Colonic mucosa (tissue), 4 donors: ENCODE data around the gene KDM6B. TPM values are rescaled to one million over a fixed set of nuclear protein-coding genes. Genes with fewer than 3 reads are reported as not detected.

Source experiments
- DNase-seq: peaks from one replicate; pipeline ENCODE4 v3.0.0-alpha.2; 2020
- H3K27ac ChIP-seq: fragments of 200-600 bp; one replicate; pipeline ENCODE4 v1.8.0; 2021
- H3K27me3 ChIP-seq: fragments of 200-600 bp; one replicate; pipeline ENCODE4 v1.8.0; 2021
- H3K36me3 ChIP-seq: fragments of 200-600 bp; one replicate; pipeline ENCODE4 v1.8.0; 2021
- H3K4me1 ChIP-seq: fragments of 200-600 bp; one replicate; pipeline ENCODE4 v1.8.0; 2021; ENCODE audit warnings: mild to moderate bottlenecking
- H3K4me3 ChIP-seq: fragments of 200-600 bp; one replicate; pipeline ENCODE4 v1.8.0; 2021
- H3K9ac ChIP-seq, 2 donors: one replicate each; pipeline ENCODE4 v1.7.0; 2013; ENCODE audit warnings: control low read depth in 2 of 2, low read depth in 2 of 2, low read length in 2 of 2
- H3K9me3 ChIP-seq: fragments of 200-600 bp; one replicate; pipeline ENCODE4 v1.8.0; 2021
- intact Hi-C: fragments of 100-400 bp; cut with DNase I; formaldehyde crosslinking; loops from one replicate; pipeline ENCODE4 v1.14.1; 2022
- total RNA-seq, 2 donors: library from RNA; stranded (reverse); fragmentation: NEBNext Ultra II Directional in 1 of 2; extraction: Animal tissue kit (Norgen Biotek cat#: 25700) in 1 of 2; gene quantifications; one replicate each; pipeline ENCODE4 v1.2.1, GENCODE V29; 2021
- TF ChIP-seq, protein P1 (sequence below): fragments of 200-600 bp; IDR thresholded peaks from one replicate; pipeline ENCODE4 v1.8.0; 2022; ENCODE audit warnings: antibody characterized with exemption, mild to moderate bottlenecking
- donor health status: healthy.
- donor health status: DM: no; HTN: no; CAD: no.
- donor health status: DM: no; HTN: no; CAD: no.

KDM6B gene
- total RNA-seq, 2 donors from 2014 or later: 32.7 to 42.6 TPM

DNA sequence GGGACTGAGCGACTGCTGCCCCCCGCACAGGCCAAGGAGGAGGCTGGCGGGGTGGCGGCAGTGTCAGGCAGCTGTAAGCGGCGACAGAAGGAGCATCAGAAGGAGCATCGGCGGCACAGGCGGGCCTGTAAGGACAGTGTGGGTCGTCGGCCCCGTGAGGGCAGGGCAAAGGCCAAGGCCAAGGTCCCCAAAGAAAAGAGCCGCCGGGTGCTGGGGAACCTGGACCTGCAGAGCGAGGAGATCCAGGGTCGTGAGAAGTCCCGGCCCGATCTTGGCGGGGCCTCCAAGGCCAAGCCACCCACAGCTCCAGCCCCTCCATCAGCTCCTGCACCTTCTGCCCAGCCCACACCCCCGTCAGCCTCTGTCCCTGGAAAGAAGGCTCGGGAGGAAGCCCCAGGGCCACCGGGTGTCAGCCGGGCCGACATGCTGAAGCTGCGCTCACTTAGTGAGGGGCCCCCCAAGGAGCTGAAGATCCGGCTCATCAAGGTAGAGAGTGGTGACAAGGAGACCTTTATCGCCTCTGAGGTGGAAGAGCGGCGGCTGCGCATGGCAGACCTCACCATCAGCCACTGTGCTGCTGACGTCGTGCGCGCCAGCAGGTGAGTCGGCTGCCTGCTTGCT is 15.2 kb downstream of the KDM6B start:
- H3K36me3 ChIP-seq: peaks cover 25% of the 10 kb centered on the region
- no peak overlapping the region for H3K27ac ChIP-seq
- DNase-seq: no peak
- H3K9me3 ChIP-seq: no peaks in the 10 kb centered on the region
- intact Hi-C loops: no loop called here
- no peak overlapping the region for H3K9ac ChIP-seq
- peaks cover 9% of the 10 kb centered on the region for H3K4me1 ChIP-seq
- H3K27me3 ChIP-seq: no peaks in the 10 kb centered on the region
- TF ChIP-seq, protein P1, sequence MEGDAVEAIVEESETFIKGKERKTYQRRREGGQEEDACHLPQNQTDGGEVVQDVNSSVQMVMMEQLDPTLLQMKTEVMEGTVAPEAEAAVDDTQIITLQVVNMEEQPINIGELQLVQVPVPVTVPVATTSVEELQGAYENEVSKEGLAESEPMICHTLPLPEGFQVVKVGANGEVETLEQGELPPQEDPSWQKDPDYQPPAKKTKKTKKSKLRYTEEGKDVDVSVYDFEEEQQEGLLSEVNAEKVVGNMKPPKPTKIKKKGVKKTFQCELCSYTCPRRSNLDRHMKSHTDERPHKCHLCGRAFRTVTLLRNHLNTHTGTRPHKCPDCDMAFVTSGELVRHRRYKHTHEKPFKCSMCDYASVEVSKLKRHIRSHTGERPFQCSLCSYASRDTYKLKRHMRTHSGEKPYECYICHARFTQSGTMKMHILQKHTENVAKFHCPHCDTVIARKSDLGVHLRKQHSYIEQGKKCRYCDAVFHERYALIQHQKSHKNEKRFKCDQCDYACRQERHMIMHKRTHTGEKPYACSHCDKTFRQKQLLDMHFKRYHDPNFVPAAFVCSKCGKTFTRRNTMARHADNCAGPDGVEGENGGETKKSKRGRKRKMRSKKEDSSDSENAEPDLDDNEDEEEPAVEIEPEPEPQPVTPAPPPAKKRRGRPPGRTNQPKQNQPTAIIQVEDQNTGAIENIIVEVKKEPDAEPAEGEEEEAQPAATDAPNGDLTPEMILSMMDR: no peak
- no peak overlapping the region for H3K4me3 ChIP-seq

DNA sequence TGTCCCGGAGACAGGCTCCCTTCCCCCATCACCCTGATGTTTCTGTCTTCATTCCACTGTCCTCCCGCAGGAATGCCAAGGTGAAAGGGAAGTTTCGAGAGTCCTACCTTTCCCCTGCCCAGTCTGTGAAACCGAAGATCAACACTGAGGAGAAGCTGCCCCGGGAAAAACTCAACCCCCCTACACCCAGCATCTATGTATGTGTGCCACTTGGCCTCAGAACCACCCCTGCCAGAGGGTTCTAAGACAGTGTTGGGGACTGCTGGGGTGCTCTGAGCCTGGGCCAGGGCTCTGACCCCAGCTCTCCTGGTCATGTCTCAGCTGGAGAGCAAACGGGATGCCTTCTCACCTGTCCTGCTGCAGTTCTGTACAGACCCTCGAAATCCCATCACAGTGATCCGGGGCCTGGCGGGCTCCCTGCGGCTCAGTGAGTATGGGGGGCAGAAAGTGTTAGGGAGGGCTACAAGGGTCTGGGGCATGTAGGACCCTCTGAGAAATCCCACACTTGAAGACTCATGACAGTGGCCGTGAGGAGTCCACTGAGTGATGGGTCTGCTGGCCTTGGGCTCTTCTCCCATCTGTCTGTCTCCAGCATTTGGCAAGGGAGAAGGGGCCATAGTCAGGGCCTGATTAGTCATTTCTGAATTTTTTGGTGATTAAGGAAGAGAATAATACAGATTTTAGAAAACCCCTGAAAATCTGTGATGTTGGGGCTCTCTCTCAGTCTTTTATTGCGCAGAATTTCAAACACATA is 15.9 kb downstream of the KDM6B start:
- Histone ChIP-seq H3K27ac (no peak overlapping the region), H3K9ac (no peak overlapping the region), H3K9me3 (no peaks in the 10 kb centered on the region), H3K4me3 (no peak overlapping the region), H3K27me3 (no peaks in the 10 kb centered on the region), H3K4me1 (peaks cover 8% of the 10 kb centered on the region), H3K36me3 (peaks cover 25% of the 10 kb centered on the region)
- DNase-seq: no peak
- intact Hi-C loops: loop anchor here (2.0 kb wide), 1 partner anchor 25 kb away; no protein-coding TSS in a partner anchor
- TF ChIP-seq, protein P1: no peak

DNA sequence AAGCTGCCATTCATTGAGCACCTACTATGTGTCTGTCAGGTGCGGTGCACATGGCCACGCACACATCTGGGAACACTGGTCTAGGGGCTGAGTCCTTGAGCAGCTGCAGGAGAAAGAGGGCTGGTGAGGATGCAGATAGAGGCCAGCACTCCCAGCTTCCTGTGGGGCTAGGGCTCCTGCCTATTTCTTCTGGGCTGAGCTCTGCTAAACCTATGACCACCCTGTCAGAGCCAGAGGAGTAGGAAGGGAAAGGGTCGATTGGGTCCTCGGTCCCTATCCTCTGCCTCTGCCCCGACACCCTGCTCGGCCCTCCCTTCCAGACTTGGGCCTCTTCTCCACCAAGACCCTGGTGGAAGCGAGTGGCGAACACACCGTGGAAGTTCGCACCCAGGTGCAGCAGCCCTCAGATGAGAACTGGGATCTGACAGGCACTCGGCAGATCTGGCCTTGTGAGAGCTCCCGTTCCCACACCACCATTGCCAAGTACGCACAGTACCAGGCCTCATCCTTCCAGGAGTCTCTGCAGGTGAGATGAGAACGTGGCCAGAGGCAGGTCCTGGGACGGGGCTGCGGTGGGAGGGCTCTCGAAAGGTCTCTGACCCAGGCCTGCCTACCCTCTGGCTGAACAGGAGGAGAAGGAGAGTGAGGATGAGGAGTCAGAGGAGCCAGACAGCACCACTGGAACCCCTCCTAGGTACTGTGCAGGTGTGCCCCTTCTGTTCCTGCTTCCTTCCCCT is 16.9 kb downstream of the KDM6B start:
- no peaks in the 10 kb centered on the region for H3K9me3 ChIP-seq
- intact Hi-C loops: loop anchor here (2.0 kb wide), 1 partner anchor 26 kb away; no protein-coding TSS in a partner anchor
- no peak overlapping the region for H3K4me3 ChIP-seq
- no peak overlapping the region for H3K27ac ChIP-seq
- DNase-seq: peak; percentile 23
- peaks cover 9% of the 10 kb centered on the region for H3K4me1 ChIP-seq
- H3K36me3 ChIP-seq: peaks cover 25% of the 10 kb centered on the region
- no peaks in the 10 kb centered on the region for H3K27me3 ChIP-seq
- H3K9ac ChIP-seq: peak overlapping the region in 1 of 2 donors; percentile 8
- TF ChIP-seq, protein P1: no peak

DNA sequence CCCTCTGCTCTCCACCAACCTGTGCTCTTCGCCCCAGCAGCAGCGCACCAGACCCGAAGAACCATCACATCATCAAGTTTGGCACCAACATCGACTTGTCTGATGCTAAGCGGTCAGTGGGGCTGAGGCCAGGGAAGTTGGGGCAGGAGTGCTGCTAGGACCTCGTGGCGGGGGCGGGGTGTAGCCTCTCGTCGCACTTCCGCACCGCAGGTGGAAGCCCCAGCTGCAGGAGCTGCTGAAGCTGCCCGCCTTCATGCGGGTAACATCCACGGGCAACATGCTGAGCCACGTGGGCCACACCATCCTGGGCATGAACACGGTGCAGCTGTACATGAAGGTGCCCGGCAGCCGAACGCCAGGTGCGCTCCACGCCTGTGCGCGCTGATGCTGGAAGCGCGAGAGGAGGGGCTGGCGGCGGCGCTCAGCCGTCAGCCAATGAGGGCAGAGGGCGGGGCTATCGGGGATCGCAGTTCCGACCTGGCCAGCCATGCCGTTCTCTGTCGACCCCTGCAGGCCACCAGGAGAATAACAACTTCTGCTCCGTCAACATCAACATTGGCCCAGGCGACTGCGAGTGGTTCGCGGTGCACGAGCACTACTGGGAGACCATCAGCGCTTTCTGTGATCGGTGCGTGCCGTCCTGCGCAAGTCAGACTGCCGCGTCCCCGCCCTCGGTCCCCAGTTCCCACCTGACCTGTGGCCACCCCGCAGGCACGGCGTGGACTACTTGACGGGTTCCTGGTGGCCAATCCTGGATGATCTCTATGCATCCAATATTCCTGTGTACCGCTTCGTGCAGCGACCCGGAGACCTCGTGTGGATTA is 17.6 kb downstream of the KDM6B start:
- Histone ChIP-seq H3K4me1 (peaks cover 9% of the 10 kb centered on the region), H3K27me3 (no peaks in the 10 kb centered on the region), H3K9ac (peak overlapping the region; percentile 8 to 19), H3K27ac (no peak overlapping the region), H3K4me3 (no peak overlapping the region), H3K36me3 (peaks cover 20% of the 10 kb centered on the region), H3K9me3 (no peaks in the 10 kb centered on the region)
- peak; percentile 92 for DNase-seq
- TF ChIP-seq, protein P1: peak; percentile 94
- intact Hi-C loops: loop anchor here (2.0 kb wide), 2 partner anchors 19 to 27 kb away; no protein-coding TSS in a partner anchor
